Measurements from ENCODE around the gene FGF12.

Gene FGF12

DNA sequence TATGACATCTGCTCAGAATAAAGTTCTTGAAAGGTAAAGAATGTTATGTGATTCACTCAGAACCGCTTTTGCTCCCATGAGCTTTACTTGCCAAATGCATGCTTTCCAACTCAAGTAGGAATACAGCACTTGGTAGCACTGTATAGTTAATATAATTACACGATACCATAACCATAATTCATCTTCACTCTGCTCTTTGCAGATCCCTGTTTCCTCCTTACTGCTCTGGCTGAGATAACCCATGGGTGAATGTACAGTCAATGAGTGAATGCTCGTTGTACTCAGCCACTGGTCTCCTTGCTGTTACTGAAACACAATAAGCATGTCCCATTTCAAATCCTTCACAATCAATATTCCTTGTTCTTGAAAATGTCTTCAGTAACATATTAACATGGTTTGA lies 550.0 kb downstream of the FGF12 start:
- no peak for TF ChIP-seq CTCF (IDR thresholded peaks at IDR 0.05; ENCODE audit: insufficient read depth, low read length, poor library complexity, severe bottlenecking)
- no peak for TF ChIP-seq EZH2phosphoT487 (conservative IDR thresholded peaks at IDR 0.05; ENCODE audit: low read length)
- Histone ChIP-seq H3K27ac (ENCODE audit: low read depth, low read length) (no peak overlapping the region), H3K27me3 (ENCODE audit: low read length) (no peaks in the 10 kb centered on the region)

DNA sequence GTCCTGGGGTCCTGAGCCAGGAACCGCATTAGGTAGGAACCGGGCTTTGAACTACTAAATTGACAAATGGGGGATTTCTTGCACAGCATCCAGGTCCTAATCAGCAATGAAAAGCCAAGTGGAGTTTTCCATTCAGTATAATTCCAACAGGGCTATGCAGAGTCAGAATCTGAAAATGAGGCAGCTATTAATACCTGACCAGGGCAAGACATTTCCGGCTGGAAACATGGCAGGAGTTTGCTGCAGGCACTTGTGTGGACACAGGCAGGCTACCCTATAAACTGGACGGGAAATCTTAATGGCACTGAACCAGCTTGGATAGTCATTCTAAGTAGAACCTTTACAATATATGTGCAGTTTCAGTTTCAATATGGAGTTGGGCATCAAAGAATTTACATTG lies 553.1 kb downstream of the FGF12 start:
- no peaks in the 10 kb centered on the region for H3K9me2 ChIP-seq (replicated peaks; ENCODE audit: insufficient read depth, low read length)
- H3K79me2 ChIP-seq (ENCODE audit: insufficient read depth, low read length): no peaks in the 10 kb centered on the region
- no peaks in the 10 kb centered on the region; the same call in 1 of the 2 replicates for H3F3A ChIP-seq (ENCODE audit: insufficient read depth)
- no peaks in the 10 kb centered on the region for H4K20me1 ChIP-seq (ENCODE audit: low read depth, low read length)
- peaks cover 5% of the 10 kb centered on the region; the same call in 1 of the 2 replicates for H3K36me3 ChIP-seq (ENCODE audit: low read length)
- H3K9ac ChIP-seq (ENCODE audit: low read length): no peak overlapping the region
- H3K27ac ChIP-seq (ENCODE audit: low read depth, low read length): no peak overlapping the region
- no peak overlapping the region for H3K4me3 ChIP-seq (ENCODE audit: insufficient read depth, low read length, poor library complexity, severe bottlenecking)
- H3K4me2 ChIP-seq (ENCODE audit: low read depth, low read length, poor library complexity, severe bottlenecking): no peak overlapping the region
- no peaks in the 10 kb centered on the region for H3K27me3 ChIP-seq (ENCODE audit: low read length)
- H3K9me3 ChIP-seq (ENCODE audit: insufficient read depth, low read length): peaks cover 7% of the 10 kb centered on the region; the same call in 1 of the 2 replicates
- no peak overlapping the region for H2AFZ ChIP-seq (ENCODE audit: low read depth, low read length, severe bottlenecking)
- TF ChIP-seq CTCF (IDR thresholded peaks at IDR 0.05; ENCODE audit: insufficient read depth, low read length, poor library complexity, severe bottlenecking) (no peak), EZH2phosphoT487 (conservative IDR thresholded peaks at IDR 0.05; ENCODE audit: low read length) (no peak)

More for the DNA sequence above, 550.0 kb downstream of the FGF12 start:
- Histone ChIP-seq H3K9me3 (ENCODE audit: insufficient read depth, low read length) (peaks cover 7% of the 10 kb centered on the region; the same call in 1 of the 2 replicates), H3K36me3 (ENCODE audit: low read length) (peaks cover 5% of the 10 kb centered on the region; the same call in 1 of the 2 replicates), H3K4me3 (ENCODE audit: insufficient read depth, low read length, poor library complexity, severe bottlenecking) (no peak overlapping the region), H4K20me1 (ENCODE audit: low read depth, low read length) (no peaks in the 10 kb centered on the region), H3K79me2 (ENCODE audit: insufficient read depth, low read length) (no peaks in the 10 kb centered on the region), H3K9me2 (replicated peaks; ENCODE audit: insufficient read depth, low read length) (no peaks in the 10 kb centered on the region), H3K4me2 (ENCODE audit: low read depth, low read length, poor library complexity, severe bottlenecking) (no peak overlapping the region), H2AFZ (ENCODE audit: low read depth, low read length, severe bottlenecking) (no peak overlapping the region), H3K9ac (ENCODE audit: low read length) (no peak overlapping the region), H3F3A (ENCODE audit: insufficient read depth) (no peaks in the 10 kb centered on the region; the same call in 1 of the 2 replicates)

- no peak overlapping the region for H3K9ac ChIP-seq (ENCODE audit: low read length)
- no peaks in the 10 kb centered on the region for H3K27me3 ChIP-seq (ENCODE audit: low read length)
- no peaks in the 10 kb centered on the region for H3F3A ChIP-seq (ENCODE audit: insufficient read depth)
- no peak overlapping the region for H2AFZ ChIP-seq (ENCODE audit: low read depth, low read length, severe bottlenecking)
- H3K9me2 ChIP-seq (replicated peaks; ENCODE audit: insufficient read depth, low read length): no peaks in the 10 kb centered on the region
- H3K36me3 ChIP-seq (ENCODE audit: low read length): peaks cover 5% of the 10 kb centered on the region; the same call in 1 of the 2 replicates
- H4K20me1 ChIP-seq (ENCODE audit: low read depth, low read length): no peaks in the 10 kb centered on the region
- peaks cover 7% of the 10 kb centered on the region; the same call in 1 of the 2 replicates for H3K9me3 ChIP-seq (ENCODE audit: insufficient read depth, low read length)
- no peak overlapping the region for H3K27ac ChIP-seq (ENCODE audit: low read depth, low read length)
- H3K4me3 ChIP-seq (ENCODE audit: insufficient read depth, low read length, poor library complexity, severe bottlenecking): no peak overlapping the region
- H3K79me2 ChIP-seq (ENCODE audit: insufficient read depth, low read length): no peaks in the 10 kb centered on the region
- TF ChIP-seq EZH2phosphoT487 (conservative IDR thresholded peaks at IDR 0.05; ENCODE audit: low read length) (no peak), CTCF (IDR thresholded peaks at IDR 0.05; ENCODE audit: insufficient read depth, low read length, poor library complexity, severe bottlenecking) (no peak)
- H3K4me2 ChIP-seq (ENCODE audit: low read depth, low read length, poor library complexity, severe bottlenecking): no peak overlapping the region
Observed at GRCh38 chr3:192171213-192171612, 556.1 kb downstream of the FGF12 start.

Measured in SU-DHL-6 (cell line).